IMR-90 (cell line): Measurements from ENCODE around the gene ZNF513. TPM values are rescaled to one million over a fixed set of nuclear protein-coding genes. Genes with fewer than 3 reads are reported as not detected.

Source experiments
- ATAC-seq: fragments of 200-7000 bp; cut with Tn5 transposase; 2 replicates; pipeline ENCODE4 v1.9.1; 2020; ENCODE audit warnings: low read depth, mild to moderate bottlenecking, moderate library complexity
- BruUV-seq: library from RNA; stranded (reverse); fragments of 400-500 nt; replicated peaks from 2 replicates; lab custom pipeline; 2021; lab: Mats Ljungman, UMichigan
- CTCF ChIA-PET: fragments of 300-600 bp; formaldehyde crosslinking; extraction: SDS; loops from one replicate; lab custom pipeline; 2021; ENCODE audit warnings: antibody characterized with exemption; lab: Yijun Ruan, JAX
- POLR2A ChIA-PET: fragments of 300-600 bp; sonication (Branson Sonifier 250); formaldehyde crosslinking; loops from one replicate; lab custom pipeline; 2022; ENCODE audit warnings: antibody characterized with exemption; ENCODE audit not compliant: unreplicated experiment; lab: Charles Lee
- DNase-seq: peaks from one replicate; pipeline ENCODE4 v3.0.0; 2013
- H2AFZ ChIP-seq: replicated peaks from 2 replicates; pipeline ENCODE3; 2013; ENCODE audit warnings: low read length, mild to moderate bottlenecking; ENCODE audit not compliant: poor library complexity
- H2AK5ac ChIP-seq: 2 replicates; pipeline ENCODE4 v1.6.1; 2013; ENCODE audit warnings: low read depth, low read length, inconsistent platforms
- H2AK9ac ChIP-seq: replicated peaks from 2 replicates; pipeline ENCODE3; 2013; ENCODE audit warnings: mild to moderate bottlenecking, low read depth, low read length, moderate library complexity; ENCODE audit not compliant: poor library complexity
- H2BK120ac ChIP-seq: 2 replicates; pipeline ENCODE4 v1.6.1; 2013; ENCODE audit warnings: low read depth, low read length, inconsistent platforms
- H2BK15ac ChIP-seq: 3 replicates; pipeline ENCODE4 v1.6.1; 2013; ENCODE audit warnings: low read depth, low read length, inconsistent platforms
- H2BK20ac ChIP-seq: 2 replicates; pipeline ENCODE4 v1.6.1; 2013; ENCODE audit warnings: low read depth, mild to moderate bottlenecking, inconsistent platforms, low read length, moderate library complexity
- H2BK5ac ChIP-seq: 2 replicates; pipeline ENCODE4 v1.6.1; 2013; ENCODE audit warnings: mild to moderate bottlenecking, low read depth, low read length, inconsistent platforms; ENCODE audit not compliant: poor library complexity, severe bottlenecking
- H3K14ac ChIP-seq: replicated peaks from 2 replicates; pipeline ENCODE4 v1.6.1; 2013; ENCODE audit warnings: low read depth, low read length, inconsistent platforms
- H3K18ac ChIP-seq: 2 replicates; pipeline ENCODE4 v1.6.1; 2013; ENCODE audit warnings: low read depth, low read length, control low read depth
- H3K23ac ChIP-seq: 2 replicates; pipeline ENCODE4 v1.6.1; 2013; ENCODE audit warnings: low read depth, low read length, inconsistent platforms
- H3K27ac ChIP-seq: 2 replicates; pipeline ENCODE4 v1.5.1; 2013; ENCODE audit warnings: mild to moderate bottlenecking, control low read depth, low read length; ENCODE audit not compliant: insufficient read depth
- H3K27me3 ChIP-seq: 2 replicates; pipeline ENCODE4 v1.6.1; 2013; ENCODE audit warnings: low read length; ENCODE audit not compliant: control insufficient read depth, insufficient read depth
- H3K36me3 ChIP-seq: 2 replicates; pipeline ENCODE4 v1.6.1; 2013; ENCODE audit warnings: low read length, mixed read lengths; ENCODE audit not compliant: control insufficient read depth, insufficient read depth
- H3K4ac ChIP-seq: 2 replicates; pipeline ENCODE4 v1.6.1; 2013; ENCODE audit warnings: low read depth, low read length, inconsistent platforms
- H3K4me1 ChIP-seq: 2 replicates; pipeline ENCODE4 v1.6.1; 2013; ENCODE audit warnings: low read length, mixed read lengths; ENCODE audit not compliant: control insufficient read depth, insufficient read depth
- H3K4me2 ChIP-seq: 2 replicates; pipeline ENCODE4 v1.6.1; 2013; ENCODE audit warnings: low read depth, mild to moderate bottlenecking, control low read depth, low read length, moderate library complexity
- H3K4me3 ChIP-seq: 2 replicates; pipeline ENCODE4 v1.5.1; 2013; ENCODE audit warnings: low read depth, mild to moderate bottlenecking, control low read depth, low read length, moderate library complexity; ENCODE audit not compliant: insufficient read depth
- H3K56ac ChIP-seq: 2 replicates; pipeline ENCODE4 v1.6.1; 2013; ENCODE audit warnings: low read length, inconsistent platforms; ENCODE audit not compliant: insufficient read depth; ENCODE audit errors: extremely low read depth
- H3K79me1 ChIP-seq, 2 experiments: 2 replicates each; pipeline ENCODE4 v1.6.1; 2013; ENCODE audit warnings: low read length in 2 of 2, inconsistent platforms in 1 of 2, low read depth in 1 of 2
- H3K9ac ChIP-seq: 2 replicates; pipeline ENCODE4 v1.6.1; 2013; ENCODE audit warnings: low read depth, low read length, control low read depth
- H3K9me1 ChIP-seq: 2 replicates; pipeline ENCODE4 v1.6.1; 2013; ENCODE audit warnings: low read length, inconsistent platforms; ENCODE audit not compliant: insufficient read depth
- H3K9me3 ChIP-seq: 2 replicates; pipeline ENCODE4 v1.6.1; 2013; ENCODE audit warnings: low read length; ENCODE audit not compliant: control insufficient read depth, insufficient read depth
- H4K20me1 ChIP-seq: 2 replicates; pipeline ENCODE4 v1.6.1; 2013; ENCODE audit warnings: low read length, inconsistent platforms; ENCODE audit not compliant: insufficient read depth
- H4K5ac ChIP-seq: 2 replicates; pipeline ENCODE4 v1.6.1; 2013; ENCODE audit warnings: mild to moderate bottlenecking, low read depth, low read length, control low read depth
- H4K8ac ChIP-seq, 2 experiments: 2 replicates each; pipeline ENCODE4 v1.6.1; 2013; ENCODE audit warnings: low read depth in 2 of 2, low read length in 2 of 2, control low read depth in 1 of 2, inconsistent platforms in 1 of 2
- H4K91ac ChIP-seq: 2 replicates; pipeline ENCODE4 v1.6.1; 2013; ENCODE audit warnings: low read depth, low read length, inconsistent platforms; ENCODE audit not compliant: insufficient read depth
- BHLHE40 ChIP-seq: fragments of 150-350 bp; IDR thresholded peaks from 2 replicates; pipeline ENCODE4 v1.6.1; 2016; ENCODE audit warnings: mild to moderate bottlenecking, low read depth, low read length
- FOS ChIP-seq: fragments of 150-350 bp; IDR thresholded peaks from 2 replicates; pipeline ENCODE4 v1.6.1; 2016; ENCODE audit warnings: low read depth, low read length
- MAFK ChIP-seq: IDR thresholded peaks from 2 replicates; pipeline ENCODE4 v1.6.1; 2012; ENCODE audit warnings: low read depth, low read length, improper control_type of control experiment
- MAZ ChIP-seq: IDR thresholded peaks from 2 replicates; pipeline ENCODE4 v1.6.1; 2012; ENCODE audit warnings: low read depth, mild to moderate bottlenecking, low read length, improper control_type of control experiment, moderate library complexity, borderline replicate concordance
- MXI1 ChIP-seq: IDR thresholded peaks from 2 replicates; pipeline ENCODE4 v1.6.1; 2012; ENCODE audit warnings: low read depth, mild to moderate bottlenecking, low read length, moderate library complexity, borderline replicate concordance
- NFE2L2 ChIP-seq: fragments of 150-350 bp; IDR thresholded peaks from 2 replicates; pipeline ENCODE4 v1.6.1; 2016; ENCODE audit warnings: low read depth, mild to moderate bottlenecking, low read length
- POLR2A ChIP-seq: IDR thresholded peaks from 2 replicates; pipeline ENCODE4 v1.6.1; 2012; ENCODE audit warnings: mild to moderate bottlenecking, low read depth, low read length
- RFX5 ChIP-seq: IDR thresholded peaks from 2 replicates; pipeline ENCODE4 v1.8.0; 2012; ENCODE audit warnings: low read depth, mild to moderate bottlenecking, low read length, moderate library complexity
- SMC3 ChIP-seq: fragments of 150-350 bp; IDR thresholded peaks from 2 replicates; pipeline ENCODE4 v1.6.1; 2016; ENCODE audit warnings: low read depth, mild to moderate bottlenecking, antibody characterized with exemption, low read length, moderate library complexity
- WGBS, 2 experiments: methylation state at CpG; one replicate each; pipeline versions ENCODE4 v1.1.5 to v1.1.7; 2013; ENCODE audit warnings: missing lambda C conversion rate in 2 of 2; ENCODE audit not compliant: insufficient read length in 1 of 2; ENCODE audit errors: extremely low coverage in 2 of 2; 5-methylcytosine and 5-hydroxymethylcytosine counted together
- dilution Hi-C: fragments of 300-500 bp; cut with HindIII; formaldehyde crosslinking; loops from one replicate; pipeline ENCODE4 v1.14.3; 2018; ENCODE audit warnings: low sequenced_read_pairs; ENCODE audit not compliant: unreplicated experiment
- in situ Hi-C: fragments of 300-500 bp; cut with MboI; formaldehyde crosslinking; loops from 3 replicates; pipeline ENCODE4 v1.14.3; 2019; ENCODE audit warnings: low sequenced_read_pairs, inconsistent platforms, mixed read lengths
- intact Hi-C: fragments of 100-400 bp; cut with micrococcal nuclease; formaldehyde crosslinking; loops from 2 replicates; pipeline ENCODE4 v1.10.0; 2022
- polyA plus RNA-seq, 3 experiments: library from polyadenylated mRNA; depleted of rRNA; stranded (reverse); fragments of >200 nt; gene quantifications; 2 replicates each; pipeline ENCODE4 v1.2.3, GENCODE V29; 2012; ENCODE audit warnings: low replicate concordance in 1 of 3
- total RNA-seq: library from RNA; depleted of rRNA; stranded (reverse); fragments of >200 nt; gene quantifications from 2 replicates; pipeline ENCODE4 v1.2.3, GENCODE V29; 2012
- TF ChIP-seq, protein P1 (sequence below): conservative IDR thresholded peaks from 2 replicates; pipeline ENCODE4 v1.5.1; 2012; ENCODE audit warnings: mild to moderate bottlenecking, low read depth, low read length, improper control_type of control experiment
- TF ChIP-seq, protein P2 (sequence below): fragments of 150-350 bp; IDR thresholded peaks from 2 replicates; pipeline ENCODE4 v1.6.1; 2017; ENCODE audit warnings: mild to moderate bottlenecking, antibody characterized with exemption, low read length, low read depth

Gene ZNF513
- total and polyA plus RNA-seq, 2 of the 4 experiments (the other 2 are of a cell fraction), result 3.4 to 23.7 TPM

DNA sequence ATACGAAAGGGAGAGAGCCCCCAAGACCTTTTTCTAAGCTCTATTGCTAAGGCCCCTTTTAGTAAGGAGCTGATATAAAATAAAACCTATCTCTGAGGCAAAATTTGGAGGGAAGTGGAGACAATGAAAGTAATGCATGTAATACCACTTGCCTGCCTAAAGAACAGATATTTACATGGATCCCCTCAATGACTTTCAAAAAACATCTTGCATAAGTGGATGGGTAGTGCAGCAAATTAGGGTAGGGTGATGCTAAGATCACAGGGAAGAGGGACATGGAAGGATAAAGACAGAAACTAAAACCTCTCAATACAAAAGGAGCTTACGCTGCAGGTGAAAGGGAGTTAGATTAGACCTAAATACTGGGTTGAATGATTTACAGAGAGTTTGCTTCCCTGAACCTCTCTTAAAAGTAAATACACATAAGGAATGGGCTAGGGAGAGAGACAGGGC lies 1.1 kb downstream of the ZNF513 start:
- H2BK120ac ChIP-seq, result no peak overlapping the region
- TF ChIP-seq, protein P1, sequence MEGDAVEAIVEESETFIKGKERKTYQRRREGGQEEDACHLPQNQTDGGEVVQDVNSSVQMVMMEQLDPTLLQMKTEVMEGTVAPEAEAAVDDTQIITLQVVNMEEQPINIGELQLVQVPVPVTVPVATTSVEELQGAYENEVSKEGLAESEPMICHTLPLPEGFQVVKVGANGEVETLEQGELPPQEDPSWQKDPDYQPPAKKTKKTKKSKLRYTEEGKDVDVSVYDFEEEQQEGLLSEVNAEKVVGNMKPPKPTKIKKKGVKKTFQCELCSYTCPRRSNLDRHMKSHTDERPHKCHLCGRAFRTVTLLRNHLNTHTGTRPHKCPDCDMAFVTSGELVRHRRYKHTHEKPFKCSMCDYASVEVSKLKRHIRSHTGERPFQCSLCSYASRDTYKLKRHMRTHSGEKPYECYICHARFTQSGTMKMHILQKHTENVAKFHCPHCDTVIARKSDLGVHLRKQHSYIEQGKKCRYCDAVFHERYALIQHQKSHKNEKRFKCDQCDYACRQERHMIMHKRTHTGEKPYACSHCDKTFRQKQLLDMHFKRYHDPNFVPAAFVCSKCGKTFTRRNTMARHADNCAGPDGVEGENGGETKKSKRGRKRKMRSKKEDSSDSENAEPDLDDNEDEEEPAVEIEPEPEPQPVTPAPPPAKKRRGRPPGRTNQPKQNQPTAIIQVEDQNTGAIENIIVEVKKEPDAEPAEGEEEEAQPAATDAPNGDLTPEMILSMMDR, result no peak
- TF ChIP-seq, protein P2, sequence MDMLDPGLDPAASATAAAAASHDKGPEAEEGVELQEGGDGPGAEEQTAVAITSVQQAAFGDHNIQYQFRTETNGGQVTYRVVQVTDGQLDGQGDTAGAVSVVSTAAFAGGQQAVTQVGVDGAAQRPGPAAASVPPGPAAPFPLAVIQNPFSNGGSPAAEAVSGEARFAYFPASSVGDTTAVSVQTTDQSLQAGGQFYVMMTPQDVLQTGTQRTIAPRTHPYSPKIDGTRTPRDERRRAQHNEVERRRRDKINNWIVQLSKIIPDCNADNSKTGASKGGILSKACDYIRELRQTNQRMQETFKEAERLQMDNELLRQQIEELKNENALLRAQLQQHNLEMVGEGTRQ, result no peak
- TF ChIP-seq SMC3 (no peak), MXI1 (no peak), POLR2A (no peak), BHLHE40 (no peak), MAFK (no peak), RFX5 (no peak), MAZ (no peak), FOS (no peak), NFE2L2 (no peak)
- no peaks in the 10 kb centered on the region for H3K27me3 ChIP-seq
- in situ Hi-C loops (no loop called here), dilution Hi-C loops (no loop called here), intact Hi-C loops (no loop called here)
- peak overlapping the region; percentile 64; the same call in 1 of the 2 replicates for H3K23ac ChIP-seq
- H4K8ac ChIP-seq, result peak overlapping the region in 1 of 2 experiments; percentile 95; a peak in 3 of 4 replicates
- H3K9ac ChIP-seq, result peak overlapping the region; percentile 87
- peak overlapping the region; percentile 94 for H3K4me2 ChIP-seq
- no peak overlapping the region for H4K91ac ChIP-seq
- no CpG with 5 or more reads among the region's 2 CpGs for WGBS, 2 experiments
- peak overlapping the region; percentile 75; the same call in 1 of the 2 replicates for H3K27ac ChIP-seq
- ATAC-seq (no peak), DNase-seq (no peak)
- no peak overlapping the region for H2BK15ac ChIP-seq
- H3K36me3 ChIP-seq, result peaks cover 65% of the 10 kb centered on the region
- H3K4me3 ChIP-seq, result peak overlapping the region; percentile 81; the same call in 1 of the 2 replicates
- no peak overlapping the region for H2AFZ ChIP-seq
- no TSS peak for BruUV-seq
- peak overlapping the region; percentile 93; the same call in 1 of the 2 replicates for H3K4ac ChIP-seq
- H3K4me1 ChIP-seq, result peaks cover 6% of the 10 kb centered on the region
- H4K5ac ChIP-seq, result no peak overlapping the region
- H2AK5ac ChIP-seq, result no peak overlapping the region
- peaks cover 17% of the 10 kb centered on the region; the same call in 1 of the 2 replicates for H4K20me1 ChIP-seq
- POLR2A ChIA-PET, result interaction anchor here (1.9 kb wide), 1 partner anchor 23 kb away, joined by 5 read pairs; the partner anchor contains the start of gene GTF3C2
- H3K56ac ChIP-seq, result no peak overlapping the region
- no peak overlapping the region for H3K18ac ChIP-seq
- H2BK20ac ChIP-seq, result no peak overlapping the region
- CTCF ChIA-PET, result no interaction called here
- H3K9me1 ChIP-seq, result 0 out of 2 replicates have a peak, but pooled peaks cover 3% of the 10 kb centered on the region
- peak overlapping the region; percentile 56 for H3K14ac ChIP-seq
- H2AK9ac ChIP-seq, result peak overlapping the region; percentile 20
- peak overlapping the region; percentile 83 for H2BK5ac ChIP-seq
- peaks cover 17 to 48% of the 10 kb centered on the region in 2 experiments; a peak in 3 of 4 replicates for H3K79me1 ChIP-seq
- H3K9me3 ChIP-seq, result no peaks in the 10 kb centered on the region
